ENCODE results near the gene PEPD.

The PEPD gene

DNA sequence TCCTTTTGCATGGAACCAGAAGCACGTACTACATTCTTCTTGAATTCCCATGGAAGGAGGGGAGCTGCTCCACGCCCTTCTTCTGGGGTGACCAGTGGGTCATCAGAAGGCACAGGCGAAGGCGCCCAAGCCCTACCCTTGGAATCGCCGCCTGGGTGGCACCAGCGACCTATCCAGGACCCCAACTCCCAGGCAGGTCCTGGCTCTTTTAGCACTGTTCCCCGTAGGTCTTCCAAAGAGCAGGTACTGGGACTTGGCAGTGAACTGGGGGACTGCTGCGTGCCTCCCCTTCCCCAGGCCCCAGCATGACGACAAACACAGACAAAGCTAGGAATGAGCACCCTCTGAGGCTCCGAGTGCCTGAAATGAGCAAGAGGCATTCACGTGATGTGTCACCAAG, 103.1 kb downstream of the PEPD start:
- no peak for DNase-seq

DNA sequence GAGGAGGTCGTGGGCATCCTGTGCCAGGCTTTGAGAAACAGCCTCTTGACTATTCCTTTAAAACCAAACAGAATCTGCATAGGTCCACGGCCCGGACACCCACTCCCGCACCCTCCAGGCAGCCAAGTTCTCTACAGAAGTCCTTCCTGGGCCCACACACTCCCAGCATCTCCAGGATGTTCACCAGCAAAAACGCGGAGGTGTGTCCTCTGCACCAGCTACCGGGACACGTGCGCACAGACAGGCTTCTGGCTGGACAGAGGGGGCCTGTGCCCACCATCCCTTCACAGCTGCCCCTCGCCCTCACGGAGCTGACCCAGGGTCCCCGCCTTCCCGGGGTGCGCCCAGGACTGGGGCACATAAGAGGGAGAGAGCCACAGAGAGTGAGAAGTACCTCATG, 103.8 kb downstream of the PEPD start:
- DNase-seq: no peak

DNA sequence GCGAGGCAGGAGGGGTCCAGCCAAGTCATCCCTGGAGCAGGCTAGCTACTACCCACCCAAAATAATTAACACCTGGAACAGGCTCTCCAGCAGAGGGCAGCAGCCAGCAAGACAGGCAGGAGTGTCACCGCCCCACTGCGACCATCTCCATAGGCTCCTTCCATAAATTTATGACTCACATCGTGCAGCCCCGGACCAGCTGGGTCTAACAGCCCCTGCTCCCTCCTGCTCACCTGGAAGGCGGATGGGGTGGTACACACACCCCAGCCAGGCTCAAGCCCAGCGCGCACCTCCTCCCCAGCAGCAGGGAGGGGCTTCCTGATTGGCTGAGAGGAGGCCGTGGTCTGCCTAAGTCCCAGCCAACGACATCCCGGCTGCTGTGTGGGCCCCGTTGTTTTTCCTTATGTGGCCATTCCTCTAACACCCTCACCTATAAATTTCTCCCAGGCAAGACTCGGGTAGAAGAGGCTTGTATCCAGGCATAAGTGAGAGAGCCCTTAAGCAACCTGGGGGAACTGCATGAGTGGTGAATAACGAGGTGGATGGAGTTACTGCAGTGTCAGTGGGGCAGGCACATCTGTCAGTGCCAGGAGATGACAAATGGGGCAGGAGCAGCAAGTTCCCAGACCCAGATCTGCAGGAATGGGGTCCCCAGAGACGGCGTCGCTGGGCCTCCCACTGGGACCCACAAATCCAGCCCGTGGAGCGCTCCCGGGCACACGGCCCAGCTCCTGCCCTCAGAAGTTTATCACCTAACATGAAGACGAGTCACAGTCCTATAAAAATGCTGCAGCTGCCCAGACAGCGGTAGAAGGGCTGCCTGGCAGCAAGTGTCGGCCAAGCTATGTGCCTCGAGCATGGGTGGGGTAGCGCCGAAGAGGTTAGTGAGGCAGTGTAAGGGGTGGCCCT, 105.0 kb downstream of the PEPD start:
- DNase-seq: peak; percentile 81

DNA sequence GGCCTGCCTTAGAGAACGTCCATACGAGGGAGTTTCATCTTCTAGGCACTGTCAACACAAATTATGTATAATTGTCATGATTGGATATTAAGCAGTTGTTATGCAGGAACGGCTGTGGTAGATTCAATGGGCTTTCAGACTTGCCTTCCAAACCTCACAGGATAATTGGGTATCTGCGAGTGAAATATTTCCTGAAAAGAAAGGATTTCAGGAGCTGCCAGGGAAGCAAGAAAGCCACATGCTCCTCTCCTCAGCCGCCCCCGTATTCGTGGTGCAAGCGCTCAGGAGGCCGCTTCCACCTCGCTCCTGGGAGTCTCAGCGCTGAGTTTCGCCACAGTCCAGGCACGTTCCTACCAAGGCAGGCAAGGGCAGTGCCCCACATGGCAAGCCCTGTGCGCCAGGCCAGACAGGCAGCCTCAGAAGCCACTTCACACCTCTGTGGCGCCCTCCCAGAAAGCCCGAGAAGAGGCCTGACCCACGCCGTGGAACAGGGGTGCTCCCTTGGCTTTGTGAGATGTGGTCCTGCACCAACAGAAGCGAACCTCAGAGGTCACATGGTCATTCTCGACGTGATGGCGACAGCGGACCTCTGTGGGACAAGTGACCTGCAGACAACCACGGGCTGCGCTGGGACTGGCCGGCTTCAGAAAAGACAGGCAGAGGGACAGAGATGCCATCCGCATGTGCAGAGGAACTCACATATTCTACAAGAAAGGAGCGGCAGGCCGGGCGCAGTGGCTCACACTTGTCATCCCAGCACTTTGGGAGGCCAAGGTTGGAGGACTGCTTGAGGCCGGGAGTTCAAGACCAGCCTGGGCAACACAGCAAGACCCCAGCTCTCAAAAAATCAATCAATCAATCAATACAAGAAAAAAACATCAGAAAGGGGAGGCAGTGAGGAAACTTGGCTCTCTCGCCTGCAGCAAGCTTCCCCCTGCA, 106.7 kb downstream of the PEPD start:
- DNase-seq: no peak

DNA sequence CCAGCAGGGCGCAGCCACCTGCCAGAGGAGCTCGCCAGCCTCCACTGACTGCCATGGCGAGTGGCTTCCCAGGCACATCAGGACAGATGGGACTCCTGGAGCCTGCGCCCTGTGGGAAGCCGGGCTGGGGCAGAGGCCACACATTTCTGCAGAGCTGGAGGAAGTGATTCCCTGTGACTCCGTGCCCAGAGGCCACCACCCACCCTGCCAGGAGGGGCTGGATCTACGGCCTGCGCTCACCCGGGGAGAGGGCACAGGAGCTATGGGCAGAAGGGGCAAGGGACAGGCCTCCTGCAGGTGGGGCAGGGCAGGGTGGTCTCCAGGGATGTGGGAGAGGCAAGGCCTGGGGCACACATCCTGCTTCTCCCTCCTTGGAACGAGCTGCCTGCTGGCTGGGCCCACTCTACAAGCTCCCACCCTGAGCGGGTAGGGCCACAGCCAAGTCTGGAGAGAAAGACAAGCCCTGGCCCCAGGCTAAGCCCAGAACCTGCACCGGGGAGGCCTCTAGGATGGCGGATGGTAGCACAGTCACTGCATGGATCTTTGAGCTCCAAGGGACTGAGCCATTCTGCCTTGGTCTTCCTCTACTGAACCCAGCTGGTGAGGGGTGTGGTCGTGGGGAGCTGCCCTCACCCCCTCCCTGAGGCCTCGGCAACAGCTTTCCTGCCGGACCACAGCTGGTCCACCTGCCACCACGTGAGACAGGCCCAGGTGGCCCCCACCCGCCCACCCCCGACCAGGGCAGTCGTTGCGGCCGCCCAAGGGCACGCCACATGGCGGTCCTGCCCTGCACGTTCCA, 107.5 kb downstream of the PEPD start:
- no peak for DNase-seq

DNA sequence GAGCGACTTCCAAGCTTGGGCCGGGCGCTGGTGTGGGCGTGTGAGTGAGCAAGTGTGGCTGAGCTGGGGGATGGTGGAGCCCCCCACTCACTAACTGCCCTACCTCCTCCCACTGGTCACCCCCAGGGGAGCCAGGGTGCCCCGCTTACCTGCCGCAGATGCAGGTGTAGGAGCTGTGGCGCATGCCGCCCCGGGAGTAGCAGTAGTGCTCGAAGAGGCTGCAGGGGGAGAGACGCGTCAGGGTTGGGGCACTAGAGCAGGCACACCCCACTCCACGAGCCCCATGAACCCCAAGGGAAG, 108.2 kb downstream of the PEPD start:
- DNase-seq: no peak

DNA sequence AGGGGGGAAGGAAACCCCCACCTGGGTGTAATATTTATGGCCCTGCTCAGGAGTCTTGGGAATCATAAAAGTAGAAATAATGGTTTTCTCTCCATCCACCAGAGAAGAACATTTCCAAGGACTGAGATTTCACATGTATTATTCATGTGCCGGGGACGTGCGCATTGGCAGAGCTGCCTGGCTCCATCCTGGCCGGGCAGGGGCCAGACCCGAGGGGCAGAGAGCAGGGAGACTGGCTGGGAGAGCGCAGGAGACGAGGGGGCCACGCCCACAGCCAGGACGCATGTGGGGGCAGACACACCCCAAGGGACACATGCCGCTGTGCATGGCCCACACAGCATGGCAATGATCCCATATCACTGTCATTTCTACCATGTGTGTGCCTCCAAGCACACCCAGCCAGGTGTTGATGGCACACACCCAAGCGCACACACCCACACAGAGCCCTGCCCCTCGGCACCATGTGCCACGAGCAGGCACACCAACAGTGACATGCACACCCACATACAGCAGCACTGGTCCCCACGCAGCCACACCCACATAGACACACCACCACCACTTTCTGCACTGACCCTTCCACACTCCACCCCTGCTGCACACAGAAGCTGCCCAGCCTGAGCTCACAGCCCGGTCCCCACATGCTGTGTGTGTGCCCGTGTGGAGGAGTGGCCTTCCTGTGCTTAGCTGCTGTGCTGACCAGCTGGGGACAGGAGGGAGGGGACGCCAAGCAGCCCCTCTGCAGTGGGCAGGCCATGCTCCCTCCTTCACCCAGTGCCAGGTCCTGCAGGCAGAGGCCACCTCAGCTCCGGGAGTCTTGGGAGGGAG, 108.8 kb downstream of the PEPD start:
- no peak for DNase-seq

DNA sequence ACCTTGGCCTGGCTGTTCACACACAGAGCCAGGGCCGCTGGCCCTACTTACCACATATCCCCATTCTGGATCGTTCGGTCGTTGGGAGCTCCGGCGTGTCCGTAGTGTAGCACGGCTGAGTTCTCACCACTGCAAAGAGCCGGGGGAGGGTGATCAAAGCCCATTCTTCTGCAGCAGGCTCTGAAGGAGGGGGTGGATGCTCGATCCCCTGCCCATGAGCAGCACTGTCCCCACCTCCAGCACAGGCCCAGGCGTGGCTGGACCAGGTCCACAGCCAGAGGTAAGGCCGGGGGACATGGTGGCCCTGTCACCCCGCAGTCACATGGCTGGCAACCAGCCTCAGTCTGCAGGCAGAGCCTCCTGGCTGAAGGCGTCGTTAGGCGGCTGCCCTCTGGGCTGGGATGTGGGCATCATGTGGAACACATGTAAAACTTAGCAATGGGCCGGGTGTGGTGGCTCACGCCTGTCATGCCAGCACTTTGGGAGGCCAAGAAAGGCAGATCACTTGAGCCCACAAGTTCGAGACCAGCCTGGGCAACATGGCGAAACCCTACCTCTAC, 109.9 kb downstream of the PEPD start:
- DNase-seq: no peak

DNA sequence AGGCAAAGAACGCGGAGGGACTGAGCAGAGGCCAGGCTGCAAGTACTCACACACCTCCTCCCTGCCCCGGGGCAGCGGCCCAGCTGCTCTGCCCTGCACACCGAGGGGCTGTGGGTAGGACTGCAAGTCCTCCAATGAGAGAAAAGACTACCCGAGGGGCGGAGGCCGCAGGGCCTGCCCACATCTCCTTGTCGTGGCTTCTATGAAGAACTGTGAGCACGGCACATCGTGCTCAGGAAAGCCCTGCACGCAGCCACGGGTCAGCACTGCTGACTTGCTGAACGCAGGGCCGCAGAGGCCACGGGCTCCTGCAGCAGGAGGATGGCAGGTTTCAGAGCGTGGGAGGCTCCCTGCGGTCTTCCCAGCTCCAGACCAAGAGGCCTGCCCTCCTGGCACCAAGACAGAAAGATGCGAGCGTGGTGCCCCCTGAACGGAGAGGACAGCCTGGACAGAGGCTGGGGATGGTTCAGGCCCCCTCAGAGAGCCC, 110.6 kb downstream of the PEPD start:
- no peak for DNase-seq

DNA sequence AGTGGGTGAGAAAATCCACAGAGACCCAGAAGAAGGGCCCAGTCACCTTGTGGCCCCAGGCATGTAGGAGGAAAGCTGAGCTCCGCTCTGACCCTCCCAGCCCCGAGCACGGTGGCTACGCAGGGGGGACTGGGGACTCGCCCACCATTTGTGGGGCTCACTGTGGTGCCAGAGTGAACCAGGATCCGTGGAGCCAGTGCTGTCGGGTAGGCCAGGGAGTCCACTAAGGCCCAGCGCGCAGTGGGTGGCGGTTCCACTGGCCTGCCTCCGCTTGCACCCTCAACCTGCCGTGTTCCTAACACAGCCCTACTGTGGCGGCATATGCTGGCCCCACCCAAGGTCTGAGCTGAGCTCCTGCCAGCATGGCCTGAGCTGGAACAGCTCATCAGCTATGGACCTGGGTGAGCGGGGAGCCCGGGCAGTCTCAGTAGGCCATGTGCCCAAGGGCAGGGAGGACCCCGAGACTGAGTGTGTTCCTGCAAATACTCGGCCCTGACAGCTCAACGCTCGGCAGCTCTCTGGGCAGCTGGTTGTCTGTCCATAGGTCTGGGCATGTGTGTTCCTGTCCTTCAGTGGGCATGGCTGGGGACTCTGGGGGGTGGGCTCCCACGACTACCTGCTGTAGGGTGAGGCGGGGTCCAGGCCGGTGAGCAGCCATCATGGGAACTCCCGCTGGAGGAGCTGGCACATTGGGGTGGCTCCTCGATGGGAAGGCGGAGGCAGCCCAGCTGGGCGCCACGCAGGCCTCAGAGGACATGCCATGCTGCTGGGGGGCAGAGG, 111.5 kb downstream of the PEPD start:
- no peak for DNase-seq

DNA sequence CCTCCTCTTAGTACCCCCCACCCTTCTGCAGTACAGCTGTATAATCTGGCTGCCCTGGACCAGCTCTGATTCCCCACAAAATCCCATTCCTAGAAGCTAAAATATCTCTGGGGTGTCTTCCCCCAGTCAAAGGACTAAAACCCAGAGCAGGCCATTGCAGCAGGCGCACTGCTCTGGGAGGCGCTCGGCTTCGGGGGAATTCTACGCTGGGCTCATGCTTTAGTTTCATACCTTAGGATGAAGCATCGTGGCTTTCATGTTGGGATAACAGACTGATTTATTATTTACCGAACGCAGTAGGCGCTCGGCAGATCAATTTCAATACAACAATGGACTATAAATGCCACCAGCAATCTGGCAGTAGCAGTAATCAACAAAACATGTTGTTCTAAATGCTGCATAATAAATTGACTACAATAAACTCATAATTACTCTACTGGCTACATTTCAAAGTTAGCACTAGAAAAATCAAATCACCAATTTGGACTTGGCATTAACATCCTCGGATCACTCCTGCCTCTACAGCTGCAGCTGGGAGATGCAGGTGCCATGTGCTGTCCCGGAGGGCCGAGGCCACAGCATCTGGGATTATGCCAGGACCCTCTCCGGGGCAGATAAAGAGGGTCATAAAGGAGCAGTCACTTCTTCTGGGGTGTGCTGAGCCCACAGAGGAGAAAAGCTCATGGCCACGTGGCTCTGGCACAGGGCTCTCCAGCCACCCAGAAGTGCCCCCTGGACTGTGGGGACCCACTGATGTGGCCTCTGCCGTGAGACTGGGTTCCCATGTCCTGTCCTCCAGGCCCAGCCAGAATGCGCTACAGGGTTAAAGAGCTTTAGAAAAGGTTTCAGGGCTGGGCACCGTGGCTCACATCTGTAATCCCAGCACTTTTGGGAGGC, 112.8 kb downstream of the PEPD start:
- no peak for DNase-seq

DNA sequence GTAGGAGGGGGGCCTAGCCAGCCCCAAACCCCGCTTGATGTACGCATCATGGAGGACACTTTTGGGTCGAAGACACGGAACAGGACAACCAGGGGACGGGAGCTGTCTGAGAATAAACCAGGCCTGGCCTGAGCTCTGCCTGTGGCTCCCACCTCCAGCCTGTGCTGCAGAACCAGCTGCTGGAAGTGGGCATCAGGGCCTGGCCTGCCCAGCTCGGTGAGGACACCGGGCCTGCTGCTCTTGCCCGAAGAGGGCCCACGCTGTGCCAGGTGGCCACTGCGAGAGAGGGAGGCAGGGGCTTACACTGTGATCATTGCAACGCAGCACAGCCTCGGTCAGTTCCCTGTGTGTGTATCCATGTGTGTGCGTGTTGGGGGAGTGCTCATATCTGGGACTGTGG, 113.5 kb downstream of the PEPD start:
- no peak for DNase-seq

DNA sequence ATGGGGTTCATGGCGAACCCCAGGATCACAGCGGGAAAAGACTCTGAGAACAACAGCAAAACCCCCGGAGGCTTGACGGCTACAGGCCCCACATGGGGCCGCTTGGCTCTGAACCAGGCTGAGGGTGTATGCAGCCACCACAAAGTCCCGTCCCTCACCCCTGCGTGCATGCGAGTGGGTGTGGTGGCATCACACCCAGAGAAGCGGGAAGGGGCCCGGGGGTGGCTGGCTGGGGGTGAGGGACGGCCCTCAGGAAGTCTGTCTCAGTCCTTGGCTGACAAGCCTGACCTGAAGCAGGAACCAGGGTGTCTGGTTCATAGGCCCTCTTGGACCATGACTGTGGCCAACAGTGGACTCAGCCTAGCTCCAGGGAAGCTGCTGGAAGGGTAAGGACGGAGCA, 113.9 kb downstream of the PEPD start:
- DNase-seq: no peak

DNA sequence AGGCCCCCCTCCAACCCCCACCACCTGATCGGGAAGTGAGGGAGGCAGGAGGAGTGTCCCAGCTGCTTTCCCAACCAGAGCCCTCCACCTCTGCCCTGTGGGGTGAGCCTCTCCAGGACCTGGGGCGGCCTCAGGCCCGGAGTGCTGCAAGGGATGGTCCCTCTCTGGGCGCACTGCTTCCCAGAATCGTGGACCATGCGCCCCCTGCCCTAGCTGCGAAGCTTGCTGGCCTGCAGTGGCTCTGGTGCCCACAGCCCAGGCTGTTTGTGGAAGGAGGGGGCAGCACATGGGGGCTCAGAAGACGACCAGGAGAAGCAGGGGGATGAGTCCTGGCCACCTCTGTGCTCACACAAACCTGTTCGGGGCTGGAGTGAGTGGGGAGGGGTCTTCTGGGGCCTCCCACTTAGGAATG, 114.4 kb downstream of the PEPD start:
- no peak for DNase-seq

DNA sequence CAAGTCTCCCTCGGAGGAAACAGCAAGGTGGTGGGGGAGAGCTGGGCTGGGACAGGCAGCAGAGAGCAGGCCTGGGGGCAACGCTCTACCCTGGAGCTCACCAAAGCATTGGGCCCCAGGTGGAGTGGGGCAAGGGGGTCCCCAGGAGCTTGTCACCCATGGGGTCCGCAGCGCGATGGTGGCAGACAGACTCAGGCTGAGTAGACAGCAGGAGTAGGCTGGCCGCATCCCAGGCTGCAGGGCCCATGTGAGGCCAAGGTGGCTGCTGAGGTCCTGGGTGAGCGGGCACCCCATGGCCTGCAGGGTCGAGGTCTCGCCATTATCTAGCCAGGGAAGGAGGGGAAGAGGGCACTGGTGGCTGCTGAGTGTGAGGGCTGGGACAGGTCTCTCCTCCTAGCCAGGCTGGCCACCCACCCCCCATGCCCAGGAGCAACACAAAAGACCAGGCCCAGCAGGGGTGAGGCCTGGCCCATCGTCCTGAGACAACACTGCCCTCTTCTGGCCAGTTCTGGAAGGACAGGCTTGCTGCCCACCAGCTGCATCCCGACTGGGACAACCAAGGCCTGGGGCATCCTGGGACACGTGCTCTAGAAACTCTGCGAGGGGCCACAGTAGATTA, 115.0 kb downstream of the PEPD start:
- peak; percentile 77 for DNase-seq

DNA sequence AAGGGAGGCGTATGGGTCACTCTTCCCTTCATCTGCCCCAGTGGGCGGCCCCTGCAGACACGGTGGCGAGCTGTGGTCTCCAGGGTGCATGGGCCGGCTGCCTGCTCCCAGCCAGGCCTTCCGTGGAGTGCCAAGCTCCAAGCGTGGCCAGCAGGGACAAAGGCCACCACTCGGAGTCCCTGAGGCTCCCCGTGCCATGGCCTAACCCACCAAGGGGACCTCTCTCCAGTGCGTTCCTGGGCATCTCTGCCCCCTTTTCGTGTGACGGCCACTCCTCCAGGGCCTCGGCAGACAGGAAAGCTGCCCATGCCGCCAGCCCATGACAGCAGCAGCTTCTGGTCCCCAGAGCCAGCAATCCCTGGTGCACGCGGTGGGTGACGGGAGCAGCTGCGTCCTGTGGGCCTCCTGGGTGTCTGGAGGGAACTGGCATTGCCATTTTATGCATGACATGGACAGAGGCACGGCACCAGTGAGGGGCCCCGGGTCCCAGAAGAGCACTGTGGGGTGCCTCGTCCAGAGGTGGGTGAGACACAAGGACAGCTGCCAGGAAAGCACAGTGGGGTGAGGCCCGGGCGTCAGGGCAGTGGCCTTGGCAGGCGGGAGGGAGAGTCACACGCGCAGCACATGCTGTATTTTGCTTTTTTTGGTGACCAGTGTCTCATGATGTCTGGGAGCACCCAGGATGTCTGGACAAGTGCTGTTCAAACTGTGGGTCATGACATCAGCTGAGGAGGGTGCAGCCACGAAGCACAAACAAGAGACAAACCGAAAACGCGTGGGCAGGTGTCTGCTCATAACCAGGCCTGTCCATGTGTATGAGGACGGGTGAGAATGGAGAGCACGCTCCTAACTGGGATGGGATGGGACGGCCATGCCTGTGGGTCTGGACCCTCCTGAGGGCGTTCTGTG, 115.8 kb downstream of the PEPD start:
- DNase-seq: no peak

DNA sequence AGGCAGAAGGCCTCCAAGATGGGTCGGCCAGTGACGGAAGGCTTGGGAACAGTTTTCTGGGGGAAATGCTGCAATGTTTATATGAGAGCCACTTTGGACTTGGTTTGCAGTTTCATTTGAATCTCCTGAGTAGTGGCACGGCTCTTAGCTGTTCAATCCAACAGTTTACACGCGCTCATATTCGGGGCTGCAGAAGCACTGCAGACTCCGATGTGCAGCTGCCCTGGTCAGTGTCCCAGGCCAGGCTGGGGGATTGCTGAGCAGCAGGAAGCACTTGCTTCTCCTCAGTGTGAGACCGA, 116.4 kb downstream of the PEPD start:
- DNase-seq: no peak

DNA sequence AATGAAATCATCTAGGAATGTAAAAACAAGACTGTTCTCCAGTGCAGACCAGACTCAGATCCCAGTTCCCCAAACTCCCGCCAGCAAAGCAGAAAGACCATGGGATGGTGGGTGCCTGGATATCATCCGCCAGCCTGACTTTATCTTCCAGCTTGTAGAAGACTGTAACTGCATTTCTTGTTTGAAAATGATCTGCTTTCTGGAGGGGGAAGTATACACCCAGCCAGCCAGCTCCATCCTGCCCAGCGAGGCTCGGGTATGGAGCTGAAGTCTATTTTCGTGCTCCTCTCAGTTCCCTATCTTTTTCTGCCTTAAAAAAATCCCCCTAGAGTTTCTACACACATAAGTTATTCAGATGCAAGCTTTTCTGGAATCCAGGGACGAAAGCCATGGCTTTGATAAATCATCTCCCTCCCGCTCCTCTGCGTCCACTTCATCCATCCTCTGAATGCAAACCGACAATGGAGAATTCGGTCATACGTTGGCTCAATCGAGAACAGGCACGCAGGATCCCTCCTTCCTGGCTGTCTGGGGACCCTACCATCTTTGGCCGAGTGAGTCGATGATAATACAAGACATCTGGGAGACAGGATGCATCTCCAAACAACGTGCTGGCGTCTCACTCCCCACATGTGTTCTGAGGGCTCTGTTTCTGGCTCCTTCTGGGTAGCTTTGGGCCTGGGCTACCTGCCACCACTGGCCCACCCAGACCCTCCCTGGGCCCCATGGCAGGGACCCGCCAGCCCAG, 116.9 kb downstream of the PEPD start:
- DNase-seq: no peak

All from CD4-positive, alpha-beta T cell treated with Interleukin-6 for 4 hours (primary cell).